Nephron progenitor cell (in vitro differentiated cells): ENCODE data around the gene PTDSS2.

Experiments used
- DNase-seq: peaks from one replicate; pipeline ENCODE4 v3.0.0; 2021
- H3K27ac Mint-ChIP-seq: 2 replicates; pipeline ENCODE4 v1.8.0; 2021; ENCODE audit warnings: mild to moderate bottlenecking, moderate library complexity, mixed read lengths
- H3K27me3 Mint-ChIP-seq: 2 replicates; pipeline ENCODE4 v1.8.0; 2021; ENCODE audit warnings: mild to moderate bottlenecking, low read depth, mixed read lengths; ENCODE audit not compliant: poor library complexity
- H3K36me3 Mint-ChIP-seq: 2 replicates; pipeline ENCODE4 v1.8.0; 2021; ENCODE audit warnings: low read depth, mixed read lengths
- H3K4me1 Mint-ChIP-seq: 2 replicates; pipeline ENCODE4 v1.8.0; 2021; ENCODE audit warnings: mixed read lengths
- H3K4me3 Mint-ChIP-seq: 2 replicates; pipeline ENCODE4 v1.8.0; 2021; ENCODE audit warnings: mild to moderate bottlenecking, moderate library complexity, mixed read lengths
- H3K9me3 Mint-ChIP-seq: 2 replicates; pipeline ENCODE4 v1.8.0; 2021; ENCODE audit warnings: mild to moderate bottlenecking, moderate library complexity, mixed read lengths
- TF ChIP-seq, protein P1 (sequence below): fragments of 200-600 bp; sonication (generic); IDR thresholded peaks from 2 replicates; pipeline ENCODE4 v1.5.0; 2021; ENCODE audit warnings: antibody characterized with exemption

The PTDSS2 gene

DNA sequence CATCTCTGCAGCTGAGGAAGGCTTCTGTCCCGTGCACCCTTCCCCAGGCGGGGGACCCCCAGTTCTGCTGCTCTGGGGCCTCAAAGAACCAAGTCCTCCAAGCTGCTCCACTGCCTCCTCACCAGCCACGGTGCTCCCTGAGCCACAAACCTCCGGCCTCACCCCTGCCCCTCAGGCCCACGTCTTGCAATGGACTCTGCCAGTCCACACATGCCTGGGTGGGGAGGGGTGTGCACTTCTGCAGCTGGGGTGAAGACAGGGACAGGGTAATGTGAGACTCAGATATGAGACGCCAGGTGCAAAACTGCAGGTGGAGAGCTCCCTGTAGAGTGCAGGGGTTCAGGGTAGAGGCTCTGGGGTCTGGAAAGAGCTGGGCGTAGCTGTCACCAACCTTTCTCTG, 3.2 kb upstream of the PTDSS2 start:
- no peaks in the 10 kb centered on the region for H3K36me3 Mint-ChIP-seq
- H3K9me3 Mint-ChIP-seq = no peaks in the 10 kb centered on the region
- H3K4me1 Mint-ChIP-seq = peaks cover 41% of the 10 kb centered on the region
- DNase-seq = no peak
- TF ChIP-seq, protein P1, sequence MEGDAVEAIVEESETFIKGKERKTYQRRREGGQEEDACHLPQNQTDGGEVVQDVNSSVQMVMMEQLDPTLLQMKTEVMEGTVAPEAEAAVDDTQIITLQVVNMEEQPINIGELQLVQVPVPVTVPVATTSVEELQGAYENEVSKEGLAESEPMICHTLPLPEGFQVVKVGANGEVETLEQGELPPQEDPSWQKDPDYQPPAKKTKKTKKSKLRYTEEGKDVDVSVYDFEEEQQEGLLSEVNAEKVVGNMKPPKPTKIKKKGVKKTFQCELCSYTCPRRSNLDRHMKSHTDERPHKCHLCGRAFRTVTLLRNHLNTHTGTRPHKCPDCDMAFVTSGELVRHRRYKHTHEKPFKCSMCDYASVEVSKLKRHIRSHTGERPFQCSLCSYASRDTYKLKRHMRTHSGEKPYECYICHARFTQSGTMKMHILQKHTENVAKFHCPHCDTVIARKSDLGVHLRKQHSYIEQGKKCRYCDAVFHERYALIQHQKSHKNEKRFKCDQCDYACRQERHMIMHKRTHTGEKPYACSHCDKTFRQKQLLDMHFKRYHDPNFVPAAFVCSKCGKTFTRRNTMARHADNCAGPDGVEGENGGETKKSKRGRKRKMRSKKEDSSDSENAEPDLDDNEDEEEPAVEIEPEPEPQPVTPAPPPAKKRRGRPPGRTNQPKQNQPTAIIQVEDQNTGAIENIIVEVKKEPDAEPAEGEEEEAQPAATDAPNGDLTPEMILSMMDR = no peak
- H3K27me3 Mint-ChIP-seq = peaks cover 4% of the 10 kb centered on the region
- no peak overlapping the region for H3K27ac Mint-ChIP-seq
- no peak overlapping the region for H3K4me3 Mint-ChIP-seq

DNA sequence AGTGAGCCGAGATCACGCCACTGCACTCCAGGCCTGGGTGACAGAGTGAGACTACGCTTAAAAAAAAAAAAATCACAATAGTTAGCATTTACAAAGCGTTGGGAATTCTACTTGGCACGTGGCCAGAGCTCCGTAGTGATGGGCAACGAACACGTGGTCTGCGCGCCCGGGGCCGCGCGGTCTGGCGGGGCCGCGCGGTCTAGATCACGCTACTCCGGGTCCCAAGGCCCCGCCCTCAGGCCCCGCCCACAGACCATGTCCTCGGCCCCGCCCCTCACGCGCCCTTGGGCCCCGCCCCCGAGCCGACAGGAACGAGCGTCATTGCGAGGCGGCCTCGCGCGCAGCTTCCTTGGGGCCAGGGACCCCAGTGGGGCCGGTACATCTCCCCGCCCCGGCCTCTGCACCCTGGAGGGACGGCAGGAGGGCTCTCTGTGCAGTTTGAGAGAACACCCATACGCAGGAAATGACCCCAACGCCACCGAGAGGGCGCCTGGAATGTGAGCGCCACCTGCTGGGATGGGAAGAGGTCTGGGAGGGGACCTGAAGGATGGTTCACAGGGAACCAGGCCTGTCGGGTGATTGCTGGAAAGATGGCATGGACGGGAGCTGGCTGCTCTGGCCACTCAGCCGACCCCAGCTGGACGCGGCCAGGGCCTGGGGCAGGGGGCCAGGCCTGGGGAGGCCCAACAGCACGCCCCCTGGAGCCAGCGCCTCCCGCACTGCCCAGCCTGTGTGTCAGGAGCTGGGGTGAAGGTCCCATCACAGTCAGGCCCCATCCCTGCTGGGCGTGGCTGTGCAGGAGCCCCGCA, 2.0 kb upstream of the PTDSS2 start:
- DNase-seq = peak; percentile 98
- Mint-ChIP-seq H3K4me3 (peak overlapping the region; percentile 85), H3K9me3 (no peaks in the 10 kb centered on the region), H3K27me3 (peaks cover 4% of the 10 kb centered on the region), H3K27ac (peak overlapping the region; percentile 98), H3K4me1 (peaks cover 51% of the 10 kb centered on the region), H3K36me3 (peaks cover 4% of the 10 kb centered on the region)
- TF ChIP-seq, protein P1 = peak; percentile 72

DNA sequence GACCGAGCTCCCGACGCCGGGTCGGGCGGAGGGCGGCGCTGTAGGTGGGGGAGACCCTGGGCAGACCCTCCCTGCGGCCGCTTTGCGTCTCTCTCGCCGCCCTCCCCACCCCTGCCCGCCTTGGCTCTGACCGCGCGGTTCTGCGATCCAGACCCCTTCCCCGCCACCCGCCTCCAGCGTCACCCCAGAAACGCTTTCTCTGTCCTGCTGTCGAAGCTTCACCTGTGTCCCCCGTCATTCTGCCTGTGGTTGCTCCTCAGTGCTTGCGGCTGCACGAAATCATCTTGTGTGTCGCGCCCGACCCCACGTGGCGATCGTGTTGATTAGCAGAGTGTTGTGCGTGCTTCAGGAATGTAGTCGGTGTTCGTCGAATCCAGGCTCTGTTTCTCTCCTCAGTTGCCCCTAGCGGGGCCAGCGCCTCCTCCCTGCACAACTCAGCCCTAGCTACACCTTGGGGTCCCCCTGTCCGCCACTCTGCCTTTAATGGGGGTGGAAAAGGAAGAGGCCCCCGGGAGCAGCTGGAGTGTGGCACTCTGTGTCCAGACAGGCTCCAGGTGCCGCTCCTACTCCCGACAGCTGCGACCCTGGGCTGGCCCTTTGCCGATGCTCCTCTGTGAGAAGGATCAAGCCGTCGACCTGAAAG, 851 bp downstream of the PTDSS2 start:
- peaks cover 55% of the 10 kb centered on the region for H3K4me1 Mint-ChIP-seq
- peak overlapping the region; percentile 45 for H3K27ac Mint-ChIP-seq
- H3K27me3 Mint-ChIP-seq = peaks cover under 1% of the 10 kb centered on the region
- TF ChIP-seq, protein P1 = peak; percentile 20
- H3K9me3 Mint-ChIP-seq = no peaks in the 10 kb centered on the region
- DNase-seq = peak; percentile 71
- H3K36me3 Mint-ChIP-seq = peaks cover 28% of the 10 kb centered on the region
- peak overlapping the region; percentile 94 for H3K4me3 Mint-ChIP-seq

DNA sequence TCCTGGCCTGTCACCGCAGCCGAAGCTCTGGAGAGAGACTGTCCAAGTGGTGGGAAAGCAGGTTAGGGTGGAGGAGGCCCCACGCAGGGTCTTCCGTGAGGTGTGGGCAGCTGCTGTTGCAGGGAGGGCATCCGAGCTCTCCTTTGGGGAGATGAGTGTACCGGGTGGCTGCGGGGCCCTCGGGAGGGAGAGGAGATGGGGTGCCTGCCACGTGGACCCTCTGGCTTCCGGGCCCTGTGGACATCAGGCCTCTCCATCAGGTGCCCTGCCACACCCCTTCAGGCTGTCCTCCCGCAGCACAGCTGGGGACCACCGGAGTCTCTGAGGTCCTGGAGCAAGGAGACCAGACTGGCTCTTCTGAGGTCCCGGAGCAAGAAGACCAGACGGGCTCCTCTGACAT, 1.7 kb downstream of the PTDSS2 start:
- Mint-ChIP-seq H3K9me3 (no peaks in the 10 kb centered on the region), H3K27ac (no peak overlapping the region), H3K36me3 (peaks cover 33% of the 10 kb centered on the region), H3K4me1 (peaks cover 63% of the 10 kb centered on the region), H3K27me3 (no peaks in the 10 kb centered on the region), H3K4me3 (peak overlapping the region; percentile 94)
- no peak for DNase-seq
- TF ChIP-seq, protein P1 = no peak

DNA sequence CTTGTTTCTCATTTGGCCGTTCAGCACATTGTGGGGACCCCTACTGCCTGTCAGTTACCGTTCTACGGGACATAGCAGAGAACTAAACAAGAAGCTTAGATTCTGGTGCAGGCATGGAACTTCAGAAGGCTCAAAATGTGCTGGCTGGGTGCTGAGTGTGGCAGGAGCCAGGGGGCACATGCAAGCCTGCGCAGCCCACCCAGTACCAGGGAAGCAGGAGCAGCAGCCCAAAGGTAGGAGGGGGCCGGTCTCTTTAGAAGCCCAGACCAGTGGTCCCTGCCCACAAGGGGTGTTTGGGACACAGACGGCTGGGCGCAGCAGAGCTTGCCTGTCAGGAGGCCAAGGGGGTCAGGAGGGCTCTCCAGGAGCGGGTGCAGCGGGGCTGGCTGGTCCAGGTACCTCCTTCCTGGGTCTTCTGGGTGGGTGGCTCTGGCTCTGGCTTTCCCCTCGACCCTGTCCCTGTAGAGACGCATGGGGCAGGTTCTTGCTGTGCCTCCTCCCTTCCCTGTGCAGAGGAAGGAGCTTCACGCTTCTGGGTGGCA, 2.2 kb downstream of the PTDSS2 start:
- Mint-ChIP-seq H3K36me3 (peaks cover 37% of the 10 kb centered on the region), H3K4me1 (peaks cover 69% of the 10 kb centered on the region), H3K4me3 (no peak overlapping the region), H3K27me3 (no peaks in the 10 kb centered on the region), H3K9me3 (no peaks in the 10 kb centered on the region), H3K27ac (no peak overlapping the region)
- TF ChIP-seq, protein P1 = no peak
- DNase-seq = no peak
